Adrenal gland (tissue), 12 donors: ENCODE measurements around the gene LPIN1. TPM values are rescaled to one million over a fixed set of nuclear protein-coding genes. Genes with fewer than 3 reads are reported as not detected.
A peak's percentile ranks its signal among the peaks of the same experiment; 100 is the strongest.

Experiments
- DNase-seq, 7 donors: peaks; one replicate each; pipeline ENCODE4 v3.0.0-alpha.2; 2019 to 2020
- H3K27ac ChIP-seq, 5 donors: fragments of 200-600 bp; sonication (generic) in 4 of 5; 1 replicate in 3 of 5; 2 replicates in 2 of 5; pipeline versions ENCODE4 v1.5.1 to v1.8.0; 2016 to 2020; ENCODE audit warnings: mild to moderate bottlenecking in 1 of 5
- H3K27me3 ChIP-seq: fragments of 200-600 bp; 2 replicates; pipeline ENCODE4 v1.8.0; 2021
- H3K36me3 ChIP-seq, 2 donors: fragments of 200-600 bp; replicated peaks in 1 of 2; 1 replicate in 1 of 2; 2 replicates in 1 of 2; pipeline versions ENCODE4 v1.5.1 to v1.8.0; 2018 to 2022
- H3K4me1 ChIP-seq, 2 donors: fragments of 200-600 bp; replicated peaks in 1 of 2; 1 replicate in 1 of 2; 2 replicates in 1 of 2; pipeline versions ENCODE4 v1.5.1 to v1.8.0; 2018 to 2021
- H3K4me3 ChIP-seq, 4 donors: fragments of 200-600 bp; sonication (generic) in 3 of 4; one replicate each; pipeline ENCODE4 v1.5.1; 2016 to 2018
- H3K9me3 ChIP-seq, 3 donors: fragments of 200-600 bp; sonication (generic) in 1 of 3; replicated peaks in 1 of 3; 1 replicate in 2 of 3; 2 replicates in 1 of 3; pipeline versions ENCODE4 v1.5.1 to v1.8.0; 2016 to 2021
- POLR2A ChIP-seq, 2 donors: fragments of 450-650 bp; IDR thresholded peaks; one replicate each; pipeline ENCODE4 v1.6.1; 2017; ENCODE audit warnings: antibody characterized with exemption in 2 of 2, mild to moderate bottlenecking in 2 of 2, moderate library complexity in 1 of 2
- WGBS, 4 donors: extraction: QIAGEN DNeasy Blood & Tissue Kit in 2 of 4; methylation state at CpG; one replicate each; pipeline versions ENCODE4 v1.1.5 to v1.1.7; 2013 to 2017; 5-methylcytosine and 5-hydroxymethylcytosine counted together
- intact Hi-C, 2 donors: fragments of 100-400 bp; cut with DNase I; formaldehyde crosslinking; loops; one replicate each; pipeline versions ENCODE4 v1.14.1 to v1.15.0; 2022 to 2023
- polyA plus RNA-seq, 3 donors: library from polyadenylated mRNA; stranded (reverse); fragments of 200-250 nt in 2 of 3; fragments of 350-450 nt in 1 of 3; fragmentation: Illumina TruSeq in 1 of 3; extraction: RNeasy Lipid Tissue Mini Kit (QIAGEN cat#74804) in 1 of 3; gene quantifications; one replicate each; pipeline ENCODE4 v1.2.3, GENCODE V29; 2013 to 2014
- total RNA-seq, 9 donors: library from RNA; depleted of rRNA in 4 of 9; stranded (reverse); fragments of >200 nt in 4 of 9; fragments of 120-200 nt in 1 of 9; fragmentation: NEBNext Ultra II Directional in 1 of 9; extraction: Animal tissue kit (Norgen Biotek cat#: 25700) in 1 of 9; gene quantifications; one replicate each; pipeline versions ENCODE4 v1.1.0 to v1.2.4, GENCODE V29; 2013 to 2023
- TF ChIP-seq, protein P1 (sequence below), 6 experiments: fragments of 450-650 bp in 4 of 6; fragments of 200-600 bp in 2 of 6; sonication (generic) in 1 of 6; IDR thresholded peaks; 1 replicate in 5 of 6; 2 replicates in 1 of 6; pipeline versions ENCODE4 v1.5.1 to v1.8.0; 2016 to 2021; ENCODE audit warnings: antibody characterized with exemption in 6 of 6, mild to moderate bottlenecking in 2 of 6, moderate library complexity in 1 of 6
- donor health status: healthy with polysubstance abuse.
- donor health status: Bipolar disorder and iron deficiency.
- donor health status: DM: yes; HTN: yes; CAD: no.
- donor health status: DM: no; HTN: no; CAD: no.
- donor health status: DM: no; HTN: no; CAD: no.
- donor health status: DM: yes; HTN: yes; CAD: no.

The LPIN1 gene
- total and polyA plus RNA-seq, 12 donors = 17.0 to 58.5 (median 36.8) TPM

DNA sequence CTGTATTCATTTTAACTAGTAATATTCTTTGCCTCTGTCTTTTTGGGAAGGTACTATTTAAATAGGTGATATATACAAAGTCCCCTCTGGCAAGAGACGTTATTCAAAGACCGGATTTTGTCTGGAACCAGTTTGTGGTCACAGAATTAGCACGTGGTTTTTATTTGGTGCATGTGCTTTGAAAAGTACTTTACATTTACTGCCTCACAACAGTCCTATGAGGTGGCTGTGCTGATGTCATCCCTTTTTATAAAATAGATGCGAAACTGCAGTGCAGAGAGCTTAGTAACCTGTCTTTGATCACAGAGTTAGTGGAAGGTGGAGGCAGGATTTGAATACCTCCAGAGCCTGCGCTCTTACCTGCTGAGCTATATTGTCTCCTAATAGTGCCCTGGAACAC, 4.0 kb downstream of the LPIN1 start:
- no peaks in the 10 kb centered on the region for H3K27me3 ChIP-seq
- peak overlapping the region in 2 of 5 donors; percentile 40 to 54 for H3K27ac ChIP-seq
- TF ChIP-seq, protein P1, sequence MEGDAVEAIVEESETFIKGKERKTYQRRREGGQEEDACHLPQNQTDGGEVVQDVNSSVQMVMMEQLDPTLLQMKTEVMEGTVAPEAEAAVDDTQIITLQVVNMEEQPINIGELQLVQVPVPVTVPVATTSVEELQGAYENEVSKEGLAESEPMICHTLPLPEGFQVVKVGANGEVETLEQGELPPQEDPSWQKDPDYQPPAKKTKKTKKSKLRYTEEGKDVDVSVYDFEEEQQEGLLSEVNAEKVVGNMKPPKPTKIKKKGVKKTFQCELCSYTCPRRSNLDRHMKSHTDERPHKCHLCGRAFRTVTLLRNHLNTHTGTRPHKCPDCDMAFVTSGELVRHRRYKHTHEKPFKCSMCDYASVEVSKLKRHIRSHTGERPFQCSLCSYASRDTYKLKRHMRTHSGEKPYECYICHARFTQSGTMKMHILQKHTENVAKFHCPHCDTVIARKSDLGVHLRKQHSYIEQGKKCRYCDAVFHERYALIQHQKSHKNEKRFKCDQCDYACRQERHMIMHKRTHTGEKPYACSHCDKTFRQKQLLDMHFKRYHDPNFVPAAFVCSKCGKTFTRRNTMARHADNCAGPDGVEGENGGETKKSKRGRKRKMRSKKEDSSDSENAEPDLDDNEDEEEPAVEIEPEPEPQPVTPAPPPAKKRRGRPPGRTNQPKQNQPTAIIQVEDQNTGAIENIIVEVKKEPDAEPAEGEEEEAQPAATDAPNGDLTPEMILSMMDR (IDR thresholded peaks at IDR 0.05) = no peak
- TF ChIP-seq POLR2A (IDR thresholded peaks at IDR 0.05) = no peak
- no peaks in the 10 kb centered on the region for H3K9me3 ChIP-seq
- 75 to 88% (median 82%) methylated on average over 5 of the region's 5 CpGs for WGBS, 4 donors
- no peak overlapping the region for H3K4me3 ChIP-seq
- H3K4me1 ChIP-seq = peaks cover 18 to 44% of the 10 kb centered on the region in 2 donors
- DNase-seq = no peak
- no peaks in the 10 kb centered on the region for H3K36me3 ChIP-seq
- intact Hi-C loops = no loop called here

DNA sequence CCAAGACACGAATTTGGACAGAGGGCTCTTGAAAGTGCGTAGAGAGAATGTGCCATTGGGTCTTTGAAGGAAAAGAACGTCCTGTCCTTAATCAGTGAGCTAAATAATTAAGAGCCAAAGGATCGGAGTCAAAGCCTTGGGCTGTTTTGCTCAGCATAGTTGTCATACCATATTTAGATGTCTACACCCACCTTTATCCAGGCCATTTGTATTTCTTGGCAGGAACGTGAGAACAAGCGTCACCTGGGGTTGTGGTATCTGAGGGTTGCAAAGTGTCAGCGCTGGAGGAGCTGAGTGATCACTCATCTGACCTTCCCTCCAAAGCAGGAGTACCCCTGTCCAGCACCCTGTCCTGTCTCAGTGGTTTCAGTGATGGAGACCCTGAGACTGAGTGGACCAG, 4.5 kb downstream of the LPIN1 start:
- H3K4me3 ChIP-seq = no peak overlapping the region
- no peaks in the 10 kb centered on the region for H3K9me3 ChIP-seq
- H3K4me1 ChIP-seq = peaks cover 18 to 41% of the 10 kb centered on the region in 2 donors
- no peak for DNase-seq
- H3K36me3 ChIP-seq = no peaks in the 10 kb centered on the region
- intact Hi-C loops = no loop called here
- TF ChIP-seq, protein P1 (IDR thresholded peaks at IDR 0.05) = no peak
- TF ChIP-seq POLR2A (IDR thresholded peaks at IDR 0.05) = no peak
- no peaks in the 10 kb centered on the region for H3K27me3 ChIP-seq
- peak overlapping the region in 1 of 5 donors; percentile 54 for H3K27ac ChIP-seq
- WGBS, 4 donors = 72 to 83% (median 74%) methylated on average over 7 of the region's 7 CpGs

DNA sequence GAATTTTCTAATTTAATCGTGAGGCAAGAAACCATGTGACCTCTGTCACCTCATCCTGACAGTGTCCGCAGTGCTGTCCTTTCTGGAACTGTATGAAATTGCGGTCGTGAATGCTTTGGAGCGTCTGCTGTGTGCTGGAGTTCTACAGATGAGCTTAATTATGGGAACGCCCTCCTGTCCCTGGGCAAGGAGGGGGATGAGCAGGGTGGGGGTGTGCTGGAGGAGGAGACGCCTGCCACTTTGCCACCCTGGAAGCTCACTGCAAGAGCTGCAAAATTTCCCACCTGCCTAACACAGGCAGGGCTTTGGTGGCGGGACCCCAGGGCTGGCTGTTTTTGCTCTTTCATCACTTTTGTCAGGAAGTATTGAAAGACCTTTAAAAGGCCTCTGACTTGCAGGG, 6.5 kb downstream of the LPIN1 start:
- Histone ChIP-seq H3K4me1 (peaks cover 14 to 29% of the 10 kb centered on the region in 2 donors), H3K4me3 (no peak overlapping the region), H3K27ac (peak overlapping the region in 2 of 5 donors; percentile 23 to 64), H3K27me3 (no peaks in the 10 kb centered on the region), H3K36me3 (no peaks in the 10 kb centered on the region), H3K9me3 (no peaks in the 10 kb centered on the region)
- no peak for TF ChIP-seq POLR2A (IDR thresholded peaks at IDR 0.05)
- TF ChIP-seq, protein P1 (IDR thresholded peaks at IDR 0.05) = no peak
- intact Hi-C loops = no loop called here
- DNase-seq = no peak
- 73 to 80% (median 78%) methylated on average over 8 of the region's 8 CpGs for WGBS, 4 donors

DNA sequence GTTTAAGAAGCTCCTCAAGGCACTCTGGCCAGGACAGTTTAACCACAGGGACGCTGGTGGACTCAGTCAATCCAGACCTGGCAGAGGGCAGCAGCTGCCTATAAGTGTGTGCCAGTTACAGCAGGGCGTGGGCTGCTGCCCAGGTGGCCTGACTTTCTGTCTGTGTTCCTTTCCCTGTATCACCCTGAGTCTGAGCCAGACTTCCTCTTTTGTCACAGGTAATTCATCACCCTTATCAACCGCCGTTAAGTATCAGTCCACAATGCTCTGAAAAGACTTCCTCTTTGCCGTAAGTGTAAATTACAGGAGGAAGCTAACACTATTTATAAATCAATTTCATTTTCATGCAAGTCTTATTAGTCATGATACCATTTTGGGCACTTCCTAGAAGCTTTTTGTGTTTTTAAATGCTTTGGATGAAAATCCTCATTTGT, 7.0 kb downstream of the LPIN1 start:
- H3K9me3 ChIP-seq = no peaks in the 10 kb centered on the region
- peak in 1 of 7 donors; percentile 77 for DNase-seq
- no peaks in the 10 kb centered on the region for H3K27me3 ChIP-seq
- WGBS, 4 donors = 26 to 31% (median 28%) methylated on average over 4 to 5 of the region's 5 CpGs
- no peak overlapping the region for H3K4me3 ChIP-seq
- peaks cover 10 to 23% of the 10 kb centered on the region in 2 donors for H3K4me1 ChIP-seq
- intact Hi-C loops = no loop called here
- TF ChIP-seq POLR2A (IDR thresholded peaks at IDR 0.05) = no peak
- TF ChIP-seq, protein P1 (IDR thresholded peaks at IDR 0.05) = no peak
- peak overlapping the region in 2 of 5 donors; percentile 64 to 74 for H3K27ac ChIP-seq
- H3K36me3 ChIP-seq = no peaks in the 10 kb centered on the region
